GM10266 (cell line): Measurements from ENCODE around the gene RBM7.

ENCODE experiments used
- DNase-seq: peaks from one replicate; pipeline ENCODE4 v3.0.0; 2012; ENCODE audit errors: extremely low spot score
- TF ChIP-seq, protein P1 (sequence below): IDR thresholded peaks from 2 replicates; pipeline ENCODE4 v1.5.1; 2012; ENCODE audit warnings: mild to moderate bottlenecking, low read depth; ENCODE audit not compliant: control insufficient read depth, insufficient read depth; ENCODE audit errors: missing control alignments

RBM7 gene

DNA sequence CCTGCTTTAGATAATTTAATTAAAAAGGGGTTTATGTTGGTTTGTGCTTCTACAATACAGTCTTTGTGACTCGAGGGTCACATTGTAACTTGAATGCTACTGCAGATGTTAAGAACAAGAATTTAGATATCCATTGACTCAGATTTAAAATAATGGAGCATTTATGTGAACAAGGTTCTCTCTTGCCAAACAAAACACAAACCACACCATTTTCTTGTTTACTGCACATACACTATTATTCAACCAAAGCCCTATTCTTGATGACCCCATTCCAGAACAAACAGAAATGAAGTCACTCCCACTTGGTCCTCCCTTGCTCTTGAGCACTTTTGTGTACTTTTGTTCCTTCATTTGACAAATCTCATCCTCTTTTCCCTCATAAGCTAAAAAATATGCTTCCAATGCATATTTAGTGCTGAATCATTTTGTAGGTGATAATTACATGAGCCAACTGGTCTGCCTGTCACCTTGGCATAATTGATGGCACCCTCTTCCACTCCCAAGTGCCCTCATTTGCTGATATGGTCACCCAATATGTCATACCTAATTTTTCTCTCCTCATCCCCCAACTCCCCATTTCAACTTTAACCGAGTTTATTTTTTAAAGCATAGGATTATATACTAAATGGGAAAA lies 3.0 kb upstream of the RBM7 start:
- no peak for DNase-seq
- TF ChIP-seq, protein P1, sequence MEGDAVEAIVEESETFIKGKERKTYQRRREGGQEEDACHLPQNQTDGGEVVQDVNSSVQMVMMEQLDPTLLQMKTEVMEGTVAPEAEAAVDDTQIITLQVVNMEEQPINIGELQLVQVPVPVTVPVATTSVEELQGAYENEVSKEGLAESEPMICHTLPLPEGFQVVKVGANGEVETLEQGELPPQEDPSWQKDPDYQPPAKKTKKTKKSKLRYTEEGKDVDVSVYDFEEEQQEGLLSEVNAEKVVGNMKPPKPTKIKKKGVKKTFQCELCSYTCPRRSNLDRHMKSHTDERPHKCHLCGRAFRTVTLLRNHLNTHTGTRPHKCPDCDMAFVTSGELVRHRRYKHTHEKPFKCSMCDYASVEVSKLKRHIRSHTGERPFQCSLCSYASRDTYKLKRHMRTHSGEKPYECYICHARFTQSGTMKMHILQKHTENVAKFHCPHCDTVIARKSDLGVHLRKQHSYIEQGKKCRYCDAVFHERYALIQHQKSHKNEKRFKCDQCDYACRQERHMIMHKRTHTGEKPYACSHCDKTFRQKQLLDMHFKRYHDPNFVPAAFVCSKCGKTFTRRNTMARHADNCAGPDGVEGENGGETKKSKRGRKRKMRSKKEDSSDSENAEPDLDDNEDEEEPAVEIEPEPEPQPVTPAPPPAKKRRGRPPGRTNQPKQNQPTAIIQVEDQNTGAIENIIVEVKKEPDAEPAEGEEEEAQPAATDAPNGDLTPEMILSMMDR = no peak

DNA sequence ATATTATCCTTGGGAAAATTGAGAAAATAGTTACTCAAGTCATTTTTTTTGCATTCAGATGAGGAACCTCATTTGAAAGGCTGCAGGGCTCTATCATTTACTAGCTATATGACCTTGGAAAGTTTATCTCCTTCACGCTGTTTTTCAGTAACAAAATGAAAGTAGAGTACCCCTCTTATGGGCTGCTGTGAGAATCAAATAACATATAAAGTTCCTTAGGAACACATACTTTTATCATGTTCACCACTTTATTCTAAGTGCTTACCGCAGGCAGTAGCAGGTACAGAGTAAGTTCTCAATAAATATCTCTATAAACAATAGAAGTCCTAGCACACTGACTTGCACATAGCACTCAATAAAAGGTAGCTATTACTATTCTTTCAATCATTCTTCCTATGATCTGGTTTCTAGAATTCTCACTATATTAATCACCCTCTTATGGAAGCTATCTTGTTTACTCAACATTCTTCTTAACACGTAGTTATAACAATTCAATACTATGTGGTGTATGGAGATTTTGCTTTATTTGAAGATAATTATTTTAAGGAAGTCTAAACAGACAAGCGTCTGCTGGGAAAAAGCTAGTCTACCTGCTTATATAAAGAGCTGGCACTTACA lies 2.1 kb upstream of the RBM7 start:
- DNase-seq = no peak

DNA sequence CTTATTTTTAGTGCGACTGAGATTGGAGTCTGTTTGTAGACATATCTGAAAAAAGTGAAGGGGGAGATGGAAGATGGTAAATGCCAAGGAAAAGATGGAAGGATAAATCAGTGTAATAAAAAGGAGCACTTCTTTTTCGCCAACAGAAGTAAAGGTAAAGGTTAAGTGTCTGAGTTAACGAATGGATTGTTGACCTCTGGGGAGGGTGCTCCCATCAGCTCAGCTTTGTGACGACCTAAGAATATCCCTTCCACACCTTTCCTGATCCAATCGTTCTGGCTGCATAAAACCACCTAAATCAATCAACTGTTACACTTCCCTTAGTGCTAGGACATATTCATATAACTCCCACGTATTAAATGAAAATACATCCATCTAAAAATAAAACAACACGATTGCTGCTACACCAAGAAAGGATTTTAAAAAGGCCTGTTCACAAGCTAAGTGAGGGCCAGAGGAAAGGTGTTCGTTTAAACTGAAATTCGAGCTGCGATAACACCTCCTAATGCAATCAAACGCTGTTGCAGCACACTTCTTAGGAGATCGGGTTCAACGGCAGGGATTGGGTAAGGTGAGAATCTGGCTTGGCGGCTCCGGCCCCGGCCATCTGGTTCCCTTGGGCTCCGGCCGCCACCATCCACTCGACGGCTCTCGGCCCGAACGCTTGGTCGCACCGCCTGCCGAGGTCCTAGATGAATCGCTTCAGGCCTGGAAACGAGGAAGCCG lies 813 bp upstream of the RBM7 start:
- TF ChIP-seq, protein P1 = no peak
- DNase-seq = peak; percentile 12

More for the DNA sequence above, 2.1 kb upstream of the RBM7 start:
- TF ChIP-seq, protein P1 = no peak

DNA sequence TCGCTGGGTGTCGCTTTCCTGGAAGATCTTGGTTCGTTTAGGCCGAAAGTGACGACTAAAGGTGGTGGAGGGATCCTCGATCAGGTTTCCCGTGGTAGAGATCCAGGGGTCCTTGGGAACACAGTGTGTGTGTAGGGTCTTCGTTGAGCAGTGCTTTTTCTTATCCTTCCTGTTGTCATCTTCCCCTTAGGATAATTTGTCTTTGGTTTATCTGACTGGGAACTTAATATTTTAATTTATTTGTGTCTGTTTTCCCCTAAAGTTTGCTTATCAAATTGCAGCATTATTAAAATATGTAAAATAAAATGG lies 403 bp downstream of the RBM7 start:
- TF ChIP-seq, protein P1 = peak; percentile 30
- DNase-seq = no peak

DNA sequence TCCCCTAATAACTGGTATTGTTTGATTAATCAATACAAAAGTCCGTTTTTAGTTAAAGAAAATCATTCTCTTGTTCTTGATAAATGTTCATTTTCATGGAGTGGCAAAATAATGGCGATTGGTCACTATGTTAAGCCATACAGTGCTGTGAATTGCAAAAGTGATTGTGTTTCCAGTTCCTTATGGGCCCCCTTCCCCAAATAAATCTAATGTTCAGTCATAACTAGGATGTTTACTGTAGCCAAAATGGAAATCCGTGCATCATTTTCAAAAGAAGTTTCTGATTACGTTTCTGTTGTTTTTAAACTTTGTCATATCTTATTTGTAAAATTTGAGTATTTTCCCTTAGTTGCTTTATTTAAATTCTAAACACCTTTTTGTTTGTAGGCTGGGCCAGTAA lies 845 bp downstream of the RBM7 start:
- TF ChIP-seq, protein P1 = no peak
- DNase-seq = no peak

DNA sequence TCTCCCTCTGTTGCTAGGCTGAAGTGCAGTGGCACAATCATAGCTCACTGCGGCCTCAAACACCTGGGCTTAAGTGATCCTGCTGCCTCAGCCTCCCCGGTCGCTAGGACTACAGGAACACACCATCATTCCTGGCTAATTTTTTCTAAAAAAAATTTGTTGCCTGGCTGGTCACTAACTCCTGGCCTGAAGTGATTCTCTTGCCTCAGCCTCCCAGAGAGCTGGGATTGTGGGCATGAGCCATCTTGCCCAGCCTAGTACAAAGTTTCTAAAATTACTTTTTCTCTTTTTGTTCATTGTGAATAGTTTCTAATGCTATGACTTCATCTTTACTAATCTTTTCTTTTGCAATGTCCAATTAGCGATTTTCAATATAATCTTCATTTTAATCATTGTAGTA lies 12.5 kb downstream of the RBM7 start:
- TF ChIP-seq, protein P1 = no peak
- no peak for DNase-seq

DNA sequence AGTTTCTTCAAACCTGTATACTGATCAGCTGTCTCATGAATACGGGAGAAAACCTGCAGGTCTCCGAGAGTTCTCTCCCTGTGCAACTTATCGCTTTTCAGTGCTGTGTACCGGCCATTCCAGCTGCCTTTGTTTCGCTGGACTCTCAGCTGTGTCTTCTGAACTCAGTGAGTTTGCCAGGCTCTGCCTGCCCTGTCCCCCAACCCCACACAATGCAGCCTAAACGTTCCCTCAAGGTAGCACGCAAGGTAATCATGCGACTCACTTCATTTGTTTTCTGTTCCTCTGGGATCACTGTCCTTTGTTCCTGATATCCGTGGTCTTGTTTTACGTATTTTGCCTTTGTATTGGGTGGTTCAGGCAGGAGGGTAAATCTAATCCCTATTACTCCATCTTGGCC lies 13.5 kb downstream of the RBM7 start:
- DNase-seq = no peak
- TF ChIP-seq, protein P1 = no peak
